H1 (cell line): ENCODE measurements around the gene CALHM2. TPM values are rescaled to one million over a fixed set of nuclear protein-coding genes. Genes with fewer than 3 reads are reported as not detected.

ENCODE experiments used
- JUN ChIP-seq: IDR thresholded peaks from 2 replicates; pipeline ENCODE4 v1.6.1; 2011; ENCODE audit warnings: low read depth, mild to moderate bottlenecking, improper control_type of control experiment, low read length
- JUND ChIP-seq: IDR thresholded peaks from 2 replicates; pipeline ENCODE4 v1.6.1; 2011; ENCODE audit warnings: mild to moderate bottlenecking, improper control_type of control experiment, low read length
- NRF1 ChIP-seq: IDR thresholded peaks from 2 replicates; pipeline ENCODE4 v1.6.1; 2011; ENCODE audit warnings: mild to moderate bottlenecking, low read depth, low read length, improper control_type of control experiment
- SRF ChIP-seq: IDR thresholded peaks from 2 replicates; pipeline ENCODE4 v1.6.1; 2011; ENCODE audit warnings: mild to moderate bottlenecking, low read depth, low read length, moderate library complexity
- USF2 ChIP-seq: IDR thresholded peaks from 2 replicates; pipeline ENCODE4 v1.6.1; 2011; ENCODE audit warnings: low read length, improper control_type of control experiment
- polyA plus RNA-seq, 7 experiments: library from polyadenylated mRNA; depleted of rRNA in 3 of 7; stranded (reverse) in 5 of 7; unstranded in 2 of 7; fragments of >200 nt in 5 of 7; fragments of 200-250 nt in 2 of 7; gene quantifications; 1 replicate in 5 of 7; 2 replicates in 1 of 7; 4 replicates in 1 of 7; pipeline versions ENCODE4 v1.2.1 to v1.2.3, GENCODE V29; 2011 to 2013; ENCODE audit warnings: missing spikeins in 2 of 7, mixed read lengths in 2 of 7
- total RNA-seq: library from RNA; stranded (reverse); fragmentation: NEBNext Ultra II Directional; extraction: Animal tissue kit (Norgen Biotek cat#: 25700); gene quantifications from 2 replicates; pipeline ENCODE4 v1.2.1, GENCODE V29; 2021

The CALHM2 gene
- total and polyA plus RNA-seq, 2 of the 8 experiments (the other 6 are each of a cell fraction or from before 2014, with no cell fraction given): 1.2 to 2.4 TPM

DNA sequence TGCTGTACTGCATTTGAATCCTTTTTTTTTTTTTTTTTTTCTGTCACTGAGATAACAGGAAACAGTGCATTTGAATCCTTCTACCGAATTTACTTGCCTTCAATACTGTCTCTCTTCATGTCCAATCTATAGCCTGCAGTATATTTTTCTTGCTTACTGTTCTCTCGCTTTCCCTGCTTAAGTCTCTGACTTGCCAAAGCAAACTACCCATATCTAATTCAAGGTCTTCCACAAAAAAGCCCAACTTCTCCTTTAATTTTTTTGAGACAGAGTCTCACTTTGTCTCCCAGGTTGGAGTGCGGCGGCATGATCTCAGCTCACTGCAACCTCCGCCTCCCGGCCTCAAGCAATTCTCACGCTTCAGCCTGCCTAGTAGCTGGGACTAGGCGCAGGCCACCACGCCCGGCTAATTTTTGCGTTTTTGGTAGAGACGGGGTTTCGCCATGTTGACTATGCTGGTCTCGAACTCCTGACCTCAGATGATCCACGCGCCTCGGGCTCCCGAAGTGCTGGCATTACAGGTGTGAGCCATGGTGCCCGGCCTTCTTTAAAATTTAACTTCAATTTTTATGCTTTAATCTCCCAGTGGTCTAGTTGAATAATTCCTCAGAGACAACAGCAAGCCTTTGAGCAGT lies 54.9 kb downstream of the CALHM2 start (continued):
- no peak for TF ChIP-seq USF2
- no peak for TF ChIP-seq NRF1
- no peak for TF ChIP-seq JUN
- TF ChIP-seq JUND: no peak
- no peak for TF ChIP-seq SRF
- TF ChIP-seq, all 59 proteins: peak for 0
